GM21576 (cell line): ENCODE data around the gene ARID1B.
"Not testable (repeated sequence)": the region's sequence is repeated elsewhere in the genome, so short reads cannot be mapped to it uniquely, and the experiment has no call there.

Source experiments
- ATAC-seq: cut with Tn5 transposase; IDR thresholded peaks from one replicate; pipeline ENCODE4 v1.9.1; 2021; ENCODE audit warnings: mild to moderate bottlenecking, moderate library complexity; ENCODE audit not compliant: unreplicated experiment

ARID1B gene

GRCh38 chr6:156982168-156982567, 205.0 kb downstream of the ARID1B start:
- ATAC-seq: no peak

DNA sequence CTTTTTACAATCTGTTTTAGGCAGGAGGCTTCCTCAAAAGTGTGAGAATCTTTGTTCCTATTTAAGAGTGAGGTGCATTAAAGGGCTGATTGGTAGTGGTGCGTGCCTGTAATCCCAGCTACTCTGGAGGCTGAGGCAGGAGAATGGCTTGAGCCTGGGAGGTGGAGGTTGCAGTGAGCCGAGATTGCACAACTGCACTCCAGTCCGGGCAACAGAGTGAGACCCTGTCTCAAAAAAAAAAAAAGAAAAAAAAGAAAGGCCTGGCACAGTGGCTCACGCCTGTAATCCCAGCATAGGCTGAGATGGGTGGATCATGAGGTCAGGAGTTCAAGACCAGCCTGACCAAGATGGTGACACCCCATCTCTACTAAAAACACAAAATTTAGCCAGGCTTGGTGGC, 205.7 kb downstream of the ARID1B start:
- ATAC-seq: not testable (repeated sequence)

DNA sequence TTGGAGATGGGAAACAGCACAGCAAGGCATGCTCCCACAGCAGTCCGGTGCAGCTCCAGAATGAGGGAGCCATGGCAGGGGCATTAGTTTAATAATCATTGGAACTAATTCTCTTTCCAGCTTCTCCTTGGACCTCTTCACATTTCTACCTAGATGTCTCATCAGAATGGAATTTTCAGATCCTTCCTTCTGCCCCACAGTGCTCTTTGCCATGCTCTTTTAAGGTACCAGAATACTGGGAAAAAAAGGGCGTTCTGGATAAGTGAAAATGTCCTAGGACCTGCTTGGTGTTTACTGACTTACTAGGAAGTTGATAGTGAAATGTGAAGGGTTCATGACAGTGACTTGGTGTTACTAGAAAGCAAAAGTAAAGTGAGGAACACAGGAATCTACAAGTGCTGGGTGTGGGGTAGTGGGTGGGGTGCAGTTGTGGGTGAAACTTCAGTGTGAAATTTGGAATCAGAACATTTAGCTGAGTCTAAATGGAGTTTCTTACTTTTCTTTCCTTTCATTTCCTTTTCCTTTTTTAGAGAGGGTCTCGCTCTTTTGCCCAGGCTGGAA, 207.1 kb downstream of the ARID1B start:
- ATAC-seq: no peak

DNA sequence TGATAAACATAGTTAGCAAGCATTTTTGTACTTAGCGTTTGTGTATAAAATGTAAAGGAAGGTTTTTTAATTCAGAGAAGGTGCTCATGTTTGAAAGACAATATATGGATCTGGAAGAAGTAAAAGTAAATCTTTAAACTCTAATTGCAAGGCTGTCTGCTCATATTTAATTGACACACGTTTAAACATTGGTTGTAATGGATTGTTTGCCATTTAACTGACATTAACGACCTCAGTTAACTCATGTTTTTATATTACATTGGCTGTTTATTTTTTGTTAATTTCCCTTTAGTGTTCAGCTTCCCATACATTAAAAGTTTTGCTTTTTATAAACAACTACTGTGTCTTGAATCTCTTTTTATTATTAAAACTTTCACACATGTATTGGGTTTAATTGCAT, 208.1 kb downstream of the ARID1B start:
- no peak for ATAC-seq

DNA sequence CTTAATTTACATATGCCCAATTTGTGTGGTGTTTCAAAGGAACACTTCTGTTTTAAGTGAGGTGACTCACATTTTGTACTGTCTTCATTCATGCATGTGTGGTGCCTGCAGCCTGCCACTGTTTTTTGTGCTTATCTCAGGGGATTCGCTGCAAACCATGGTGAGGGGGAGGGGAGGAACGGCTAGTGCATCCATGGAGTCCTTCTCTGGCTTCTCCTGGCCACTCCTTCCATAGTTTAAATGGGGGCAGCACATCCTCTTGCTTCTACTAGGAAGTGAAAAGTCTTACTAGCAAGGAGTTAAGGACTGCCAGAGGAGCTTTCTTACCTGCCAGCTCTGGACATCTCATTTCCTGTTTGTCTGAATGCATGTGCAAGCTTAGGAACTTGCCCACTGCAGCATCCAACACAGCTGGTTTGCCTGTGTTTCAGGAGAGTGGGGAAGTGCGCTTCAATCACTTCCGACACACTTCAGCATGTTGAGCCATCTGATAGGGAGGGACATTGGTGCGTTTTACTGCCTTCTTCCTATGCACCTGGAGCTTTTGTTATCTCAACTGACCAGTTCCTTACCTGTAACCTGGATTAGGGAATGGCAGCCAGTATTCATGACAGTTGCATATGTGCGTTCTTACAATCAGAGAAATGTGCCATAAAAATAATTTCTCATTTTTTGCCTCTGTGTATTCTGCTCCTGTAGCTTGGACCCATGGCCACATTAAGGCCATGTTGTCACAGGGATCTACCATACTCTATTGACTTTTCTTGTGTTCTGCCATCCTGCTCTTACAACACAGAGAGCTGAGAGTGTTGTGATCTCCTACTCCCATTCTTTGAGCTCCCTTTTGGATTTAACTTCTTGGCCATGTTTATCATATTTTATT, 211.3 kb downstream of the ARID1B start:
- ATAC-seq: peak; percentile 71

DNA sequence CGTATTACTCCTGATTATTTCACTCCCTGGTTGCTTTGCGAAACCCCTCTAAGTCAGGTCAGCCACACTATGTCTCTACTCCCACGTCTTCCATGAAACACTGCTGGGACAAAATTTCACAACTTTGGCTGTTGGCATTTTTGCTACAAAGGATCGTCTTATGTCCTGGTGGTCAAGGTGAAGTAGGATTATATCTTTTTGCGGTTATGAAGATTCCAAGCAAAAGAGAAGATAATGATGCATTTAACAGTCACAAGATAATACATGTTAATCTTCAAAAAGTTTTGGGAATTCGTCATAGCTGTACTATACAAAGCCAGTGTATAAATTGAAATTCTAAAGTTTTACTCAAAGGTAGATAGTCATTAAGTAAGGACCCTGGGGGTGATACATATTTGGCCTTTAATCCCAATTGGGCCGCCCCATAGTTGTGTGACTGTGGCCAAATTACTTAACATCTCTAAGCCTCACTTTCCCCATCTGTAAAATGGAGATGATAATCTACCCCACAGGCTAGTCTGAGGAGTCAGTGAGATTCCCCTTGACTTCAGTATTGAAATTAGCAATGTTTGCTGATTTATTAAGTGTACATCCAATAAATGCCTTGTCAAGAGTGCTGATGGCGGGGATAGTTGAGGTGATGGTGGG, 212.1 kb downstream of the ARID1B start:
- ATAC-seq: no peak

DNA sequence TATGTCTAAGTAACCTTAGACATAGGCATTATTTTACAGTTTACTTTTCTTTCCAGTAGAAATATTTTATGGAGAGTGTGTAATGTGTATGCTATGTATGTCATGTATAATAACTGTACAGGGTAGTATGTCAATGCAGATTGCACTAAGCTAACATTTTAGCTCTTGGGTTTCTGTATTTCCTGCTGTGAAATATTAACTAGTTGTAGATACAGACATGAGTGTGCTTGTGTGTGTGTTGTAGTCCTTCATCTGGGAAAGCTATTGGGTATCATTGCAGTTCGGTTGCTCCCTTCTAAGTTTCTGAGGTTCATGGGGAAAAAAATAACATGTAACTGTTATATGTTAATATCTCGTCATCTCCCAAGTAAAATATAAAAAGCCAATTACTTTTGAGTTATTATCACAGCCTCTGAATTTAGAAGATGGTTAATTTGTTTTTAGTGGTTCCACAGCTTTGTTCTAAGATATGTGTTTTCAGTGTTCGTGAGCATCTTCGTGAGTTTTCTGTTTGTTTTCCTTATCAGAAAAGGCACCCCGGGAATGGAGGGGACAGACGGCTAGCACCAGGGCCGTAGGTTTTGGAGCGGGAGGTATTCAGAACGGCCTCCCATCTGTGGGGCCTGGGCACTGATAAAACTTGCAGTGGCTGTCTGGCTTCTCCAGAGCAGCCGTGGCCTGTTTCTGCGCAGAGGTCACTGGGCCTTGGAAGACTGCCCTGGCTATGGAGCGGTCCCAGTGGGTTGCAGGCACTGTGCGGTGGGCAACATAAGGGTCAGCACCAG, 215.0 kb downstream of the ARID1B start:
- no peak for ATAC-seq

- no peak for ATAC-seq
These were observed 216.5 kb downstream of the ARID1B start for GRCh38 chr6:156993713-156994112.

DNA sequence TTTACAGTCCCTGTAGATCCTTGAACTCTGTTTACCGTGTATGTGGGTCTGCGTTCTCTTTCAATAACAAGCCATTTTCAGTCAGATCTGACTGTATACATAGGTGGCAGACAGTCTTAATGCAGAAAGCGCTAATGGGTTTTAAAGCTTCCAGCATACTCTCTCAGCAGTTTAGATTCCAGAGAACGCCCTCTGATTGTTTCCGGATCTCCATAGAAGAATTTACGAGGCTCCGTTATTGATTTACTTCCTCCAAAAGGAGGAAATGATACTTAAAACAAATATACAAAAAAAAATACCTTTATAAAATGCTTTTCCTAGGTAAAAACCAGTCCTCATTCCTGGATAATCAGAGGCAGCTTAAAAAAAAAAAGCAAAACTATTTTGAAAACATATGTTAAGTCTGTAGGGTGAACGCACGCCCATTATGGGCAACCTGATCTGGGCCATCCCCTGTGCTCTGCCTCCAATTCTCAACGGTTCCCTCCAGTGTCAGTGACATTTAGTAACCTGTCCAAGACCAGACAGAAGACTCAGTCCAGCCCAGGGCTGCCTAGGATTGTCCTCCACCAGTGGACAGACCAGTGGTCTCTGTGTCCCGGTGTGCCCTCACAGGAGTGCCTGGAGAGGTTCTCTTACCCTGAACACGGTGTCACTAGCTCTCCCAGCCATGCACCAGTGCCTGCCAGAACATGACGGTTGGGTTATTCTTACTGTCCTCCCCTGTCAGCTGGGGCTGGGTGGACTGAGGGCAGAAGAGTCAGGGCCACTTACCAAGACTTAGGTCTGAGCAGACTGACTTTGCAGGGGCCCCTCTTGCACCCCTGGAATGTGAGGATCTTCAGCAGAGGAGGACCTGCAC, 217.3 kb downstream of the ARID1B start:
- no peak for ATAC-seq

DNA sequence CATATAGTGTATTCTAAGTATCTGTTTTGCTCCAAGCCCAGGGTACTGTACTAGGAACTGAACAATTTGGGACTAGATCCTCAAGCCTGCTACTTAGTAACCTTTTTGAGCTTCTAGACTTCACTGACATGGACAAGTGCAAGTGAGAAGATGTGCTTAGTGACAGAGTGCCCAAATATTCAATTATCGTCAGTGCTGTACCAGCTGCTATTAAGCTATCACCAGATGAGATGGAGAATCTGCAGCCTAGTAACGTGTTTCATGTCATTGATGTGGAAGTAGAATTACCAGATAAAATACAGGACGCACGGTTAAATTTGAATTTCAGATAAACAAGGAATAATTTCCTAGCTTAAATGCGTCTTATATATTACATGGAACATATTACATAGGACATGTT, 218.3 kb downstream of the ARID1B start:
- ATAC-seq: no peak

GRCh38 chr6:156996265-156996664, 219.1 kb downstream of the ARID1B start:
- no peak for ATAC-seq

GRCh38 chr6:156998794-156999330, 221.7 kb downstream of the ARID1B start:
- ATAC-seq: no peak

DNA sequence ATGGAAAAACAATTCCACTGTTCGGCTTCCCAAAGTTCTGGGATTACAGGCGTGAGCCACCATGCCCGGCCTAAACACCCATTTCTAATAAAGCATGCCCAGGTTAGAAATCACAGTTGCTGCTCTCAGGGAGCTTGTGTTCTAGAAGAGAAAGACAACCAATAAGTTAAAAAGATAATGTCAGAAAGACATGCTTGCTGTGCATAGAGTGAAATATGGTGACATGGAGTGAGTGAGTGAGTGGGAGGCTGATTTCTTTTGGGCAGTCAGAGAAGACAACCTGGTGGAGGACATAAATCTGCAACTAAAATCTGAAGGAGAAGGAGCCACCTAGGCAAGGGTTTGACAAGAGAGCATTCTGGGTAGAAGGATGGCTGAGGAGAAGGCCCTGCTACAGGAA, 222.6 kb downstream of the ARID1B start:
- ATAC-seq: no peak

GRCh38 chr6:157001716-157002115, 224.5 kb downstream of the ARID1B start:
- ATAC-seq: no peak

- ATAC-seq: no peak
These were observed 225.6 kb downstream of the ARID1B start for GRCh38 chr6:157002774-157003173.

- no peak for ATAC-seq
These were observed 228.8 kb downstream of the ARID1B start for GRCh38 chr6:157005940-157006339.

GRCh38 chr6:157008568-157008967, 231.4 kb downstream of the ARID1B start:
- ATAC-seq: no peak

- no peak for ATAC-seq
These were observed 235.2 kb downstream of the ARID1B start for GRCh38 chr6:157012355-157012754.

DNA sequence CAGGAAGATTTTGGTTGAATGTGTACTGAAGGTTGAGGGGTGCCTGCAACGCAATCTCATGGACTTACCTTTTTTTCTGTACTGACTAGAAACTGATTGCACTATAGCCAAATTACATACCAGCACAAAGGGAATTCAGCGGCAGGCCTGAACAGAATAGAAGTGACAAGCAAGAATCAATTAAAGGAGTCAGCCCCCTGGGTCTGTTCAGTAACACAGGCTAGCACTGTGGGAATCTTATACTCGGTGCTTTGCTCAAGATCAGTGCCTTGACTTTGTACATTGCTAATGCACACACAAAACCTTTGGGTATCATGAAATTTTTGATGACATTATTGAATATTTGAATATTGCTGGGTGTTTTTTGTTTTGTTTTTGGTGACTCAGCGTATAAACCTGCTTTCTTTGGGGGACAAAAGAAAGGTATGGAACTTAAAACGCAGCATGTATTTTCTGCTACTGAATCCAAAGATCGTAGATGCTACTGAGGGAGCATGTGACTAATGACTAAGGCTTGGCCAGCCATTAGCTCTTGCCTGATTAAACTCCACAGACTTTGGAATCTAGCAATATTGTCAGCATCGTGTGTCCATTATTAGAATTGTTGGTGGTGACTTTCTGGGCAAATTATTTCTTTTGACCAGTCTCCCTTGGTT, 236.6 kb downstream of the ARID1B start:
- ATAC-seq: no peak

DNA sequence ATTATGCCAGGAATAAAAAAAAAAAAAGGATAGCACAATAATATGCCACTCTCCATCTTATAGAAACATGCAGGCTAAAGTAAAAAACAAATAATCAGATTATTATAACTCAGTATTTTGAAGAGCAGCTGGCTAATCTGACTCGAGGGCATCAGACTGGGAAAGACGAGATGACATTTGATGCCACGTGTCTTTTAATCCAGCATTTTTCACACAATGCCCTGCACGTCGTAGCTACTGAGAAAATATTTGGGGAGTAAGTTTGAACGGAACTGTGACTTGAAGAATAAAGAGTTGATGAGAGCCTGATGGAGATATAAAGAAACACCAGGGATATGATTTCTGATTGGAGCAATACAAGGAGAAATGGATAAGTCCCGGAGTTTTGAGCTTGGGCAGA, 237.7 kb downstream of the ARID1B start:
- ATAC-seq: no peak
